K562 (cell line): ENCODE measurements around the gene PIP4K2A. TPM values are rescaled to one million over a fixed set of nuclear protein-coding genes. Genes with fewer than 3 reads are reported as not detected.

Experiments
- BMI1 ChIP-seq: fragments of 150-350 bp; IDR thresholded peaks from 2 replicates; pipeline ENCODE4 v1.6.1; 2014; ENCODE audit warnings: low read length
- CBFA2T3 ChIP-seq: fragments of 450-650 bp; IDR thresholded peaks from 2 replicates; pipeline ENCODE4 v1.6.1; 2017
- CBFB ChIP-seq: sonication (generic); formaldehyde crosslinking; IDR thresholded peaks from 2 replicates; pipeline ENCODE4 v1.4.0; 2020; ENCODE audit warnings: mild to moderate bottlenecking, missing genetic modification reagents
- CREM ChIP-seq: IDR thresholded peaks from 2 replicates; pipeline ENCODE4 v1.6.1; 2014; ENCODE audit warnings: antibody characterized with exemption, low read depth
- ESRRB ChIP-seq: fragments of 250-450 bp; sonication (Bioruptor Pico); IDR thresholded peaks from 2 replicates; pipeline ENCODE4 v1.5.0; 2020; ENCODE audit warnings: mild to moderate bottlenecking, moderate library complexity, borderline replicate concordance
- ETS2 ChIP-seq: IDR thresholded peaks from 2 replicates; pipeline ENCODE4 v1.6.1; 2016; ENCODE audit warnings: borderline replicate concordance, missing genetic modification characterization, mild to moderate bottlenecking, moderate library complexity, missing compliant biosample characterization; ENCODE audit not compliant: poor library complexity, severe bottlenecking
- ETV1 ChIP-seq: fragments of 450-650 bp; conservative IDR thresholded peaks from 2 replicates; pipeline ENCODE4 v1.6.1; 2016; ENCODE audit warnings: missing genetic modification characterization, control low read depth, low read depth, missing compliant biosample characterization
- GATA2 ChIP-seq: sonication (generic); formaldehyde crosslinking; IDR thresholded peaks from 2 replicates; pipeline ENCODE4 v1.4.0; 2020; ENCODE audit warnings: mild to moderate bottlenecking, missing genetic modification reagents
- HDAC1 ChIP-seq, 2 experiments: fragments of 450-650 bp; IDR thresholded peaks; 2 replicates each; pipeline ENCODE4 v1.6.1; 2016 to 2017; ENCODE audit warnings: inconsistent platforms in 1 of 2, mild to moderate bottlenecking in 1 of 2, moderate library complexity in 1 of 2
- HNRNPLL ChIP-seq: fragments of 200-400 bp; formaldehyde crosslinking; IDR thresholded peaks from 2 replicates; pipeline ENCODE4 v1.6.1; 2017; ENCODE audit warnings: low read length, low read depth, mild to moderate bottlenecking; ENCODE audit not compliant: poor library complexity, severe bottlenecking
- JUNB ChIP-seq: fragments of 450-650 bp; formaldehyde crosslinking; conservative IDR thresholded peaks from 2 replicates; pipeline ENCODE4 v1.4.0; 2020; ENCODE audit warnings: mild to moderate bottlenecking
- NFXL1 ChIP-seq: fragments of 450-650 bp; formaldehyde crosslinking; IDR thresholded peaks from 2 replicates; pipeline ENCODE4 v1.4.0; 2021; ENCODE audit warnings: mild to moderate bottlenecking
- PHTF2 ChIP-seq: fragments of 250-450 bp; sonication (Bioruptor Pico); IDR thresholded peaks from 2 replicates; pipeline ENCODE4 v1.5.0; 2021; ENCODE audit warnings: mild to moderate bottlenecking
- RAD21 ChIP-seq, 2 experiments: fragments of 250-450 bp in 1 of 2; fragments of 450-650 bp in 1 of 2; sonication (Bioruptor Pico) in 1 of 2; formaldehyde crosslinking in 1 of 2; IDR thresholded peaks in 1 of 2; conservative IDR thresholded peaks in 1 of 2; 2 replicates each; pipeline versions ENCODE4 v1.4.0 to v1.8.0; 2020 to 2022; ENCODE audit warnings: mild to moderate bottlenecking in 2 of 2, moderate library complexity in 1 of 2
- RB1 ChIP-seq: fragments of 450-650 bp; IDR thresholded peaks from 2 replicates; pipeline ENCODE4 v1.6.1; 2017; ENCODE audit warnings: low read depth, mild to moderate bottlenecking
- SRF ChIP-seq, 2 experiments: fragments of 250-450, 450-650 bp in 1 of 2; sonication (Bioruptor Pico) in 1 of 2; sonication (generic) in 1 of 2; formaldehyde crosslinking; IDR thresholded peaks; 2 replicates each; pipeline versions ENCODE4 v1.5.0 to v1.5.1; 2020 to 2022; ENCODE audit warnings: mild to moderate bottlenecking in 1 of 2, missing genetic modification reagents in 1 of 2
- TAF7 ChIP-seq: fragments of 450-650 bp; IDR thresholded peaks from 2 replicates; pipeline ENCODE4 v1.6.1; 2016; ENCODE audit warnings: missing genetic modification characterization, missing compliant biosample characterization
- TCF3 ChIP-seq: sonication (generic); formaldehyde crosslinking; IDR thresholded peaks from 2 replicates; pipeline ENCODE4 v1.4.0; 2020; ENCODE audit warnings: mild to moderate bottlenecking, missing genetic modification reagents
- XRCC3 ChIP-seq: fragments of 450-650 bp; IDR thresholded peaks from 2 replicates; pipeline ENCODE4 v1.6.1; 2017; ENCODE audit warnings: mild to moderate bottlenecking, moderate library complexity
- YY1 ChIP-seq, 3 experiments: IDR thresholded peaks; 2 replicates each; pipeline ENCODE4 v1.6.1; 2011; ENCODE audit warnings: low read length in 2 of 3, mild to moderate bottlenecking in 2 of 3, moderate library complexity in 2 of 3, borderline replicate concordance in 1 of 3, control low read depth in 1 of 3, low read depth in 1 of 3; ENCODE audit not compliant: insufficient read depth in 3 of 3, insufficient replicate concordance in 2 of 3, control insufficient read depth in 1 of 3, insufficient read length in 1 of 3; ENCODE audit errors: extremely low read depth in 1 of 3
- ZEB2 ChIP-seq: fragments of 450-650 bp; IDR thresholded peaks from 2 replicates; pipeline ENCODE4 v1.6.1; 2016
- ZNF311 ChIP-seq: fragments of 250-450 bp; sonication (Bioruptor Pico); IDR thresholded peaks from 2 replicates; pipeline ENCODE4 v1.4.0; 2020; ENCODE audit warnings: mild to moderate bottlenecking, moderate library complexity
- ZNF41 ChIP-seq: fragments of 250-450 bp; sonication (Bioruptor Pico); conservative IDR thresholded peaks from 2 replicates; pipeline ENCODE4 v1.4.0; 2020; ENCODE audit warnings: mild to moderate bottlenecking
- polyA plus RNA-seq, 8 experiments: library from polyadenylated mRNA; depleted of rRNA in 4 of 8; stranded (reverse) in 5 of 8; unstranded in 3 of 8; fragments of >200 nt; fragmentation: Nextera tagmentation in 2 of 8; fragmentation: Illumina TruSeq in 1 of 8; extraction: Ambion mirVana in 2 of 8; extraction: Trizol in 1 of 8; gene quantifications; 2 replicates each; pipeline versions ENCODE4 v1.2.1 to v1.2.3, GENCODE V29; 2011 to 2014; ENCODE audit warnings: inconsistent platforms in 1 of 8, missing spikeins in 1 of 8
- total RNA-seq, 7 experiments: library from RNA; depleted of rRNA in 6 of 7; stranded (reverse); fragments of >200 nt in 6 of 7; fragmentation: Illumina TruSeq in 2 of 7; extraction: Trizol in 2 of 7; gene quantifications; 2 replicates each; pipeline versions ENCODE4 v1.2.1 to v1.2.3, GENCODE V29; 2011 to 2021; ENCODE audit warnings: low replicate concordance in 1 of 7
- TF ChIP-seq, protein P1 (sequence below), 2 experiments: fragments of 450-650 bp in 1 of 2; sonication (generic) in 1 of 2; formaldehyde crosslinking; conservative IDR thresholded peaks; 2 replicates each; pipeline versions ENCODE4 v1.4.0 to v1.8.1; 2020 to 2022; ENCODE audit warnings: mild to moderate bottlenecking in 1 of 2, missing genetic modification reagents in 1 of 2
- TF ChIP-seq, protein P2 (sequence below): fragments of 250-450 bp; sonication (Bioruptor Pico); IDR thresholded peaks from 2 replicates; pipeline ENCODE4 v1.8.0; 2021; ENCODE audit warnings: moderate library complexity, mild to moderate bottlenecking, inconsistent platforms
- TF ChIP-seq, protein P3 (sequence below): fragments of 250-450 bp; sonication (Bioruptor Pico); IDR thresholded peaks from 2 replicates; pipeline ENCODE4 v1.8.0; 2021; ENCODE audit warnings: mild to moderate bottlenecking, moderate library complexity

Gene PIP4K2A
- total and polyA plus RNA-seq, 9 of the 15 experiments (the other 6 are each of a cell fraction or from before 2014, with no cell fraction given) = 35.6 to 117 (median 71.9) TPM

DNA sequence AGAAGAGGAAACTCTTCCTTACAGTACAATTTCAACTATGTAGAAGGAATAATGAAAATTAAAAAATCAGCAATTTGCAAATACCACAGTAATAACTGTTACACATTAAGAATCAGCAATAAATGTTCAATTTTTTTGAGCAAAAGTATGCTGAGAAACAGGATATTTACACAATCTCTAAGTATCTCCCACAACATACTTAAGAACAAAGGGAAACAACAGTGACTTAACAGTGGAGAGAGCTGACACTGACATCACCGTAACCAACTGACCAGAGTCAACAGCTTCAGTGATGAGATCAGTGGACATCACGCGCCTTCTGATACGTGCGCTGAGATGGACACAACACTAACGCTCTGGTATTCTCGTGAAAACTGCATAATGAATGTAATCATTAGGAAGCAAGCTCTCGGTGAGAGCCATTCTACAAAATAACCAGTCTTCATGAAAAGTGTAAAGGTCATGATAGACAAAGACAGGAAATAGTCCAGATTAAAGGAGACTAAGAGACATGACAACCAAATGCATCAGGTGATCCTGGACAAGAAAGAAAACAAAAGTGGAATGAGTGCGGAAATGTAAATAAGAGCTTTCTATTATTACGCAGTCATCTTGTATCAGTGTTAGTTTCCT, 82.6 kb downstream of the PIP4K2A start (continued):
- no peak for TF ChIP-seq HNRNPLL
- TF ChIP-seq, protein P1, sequence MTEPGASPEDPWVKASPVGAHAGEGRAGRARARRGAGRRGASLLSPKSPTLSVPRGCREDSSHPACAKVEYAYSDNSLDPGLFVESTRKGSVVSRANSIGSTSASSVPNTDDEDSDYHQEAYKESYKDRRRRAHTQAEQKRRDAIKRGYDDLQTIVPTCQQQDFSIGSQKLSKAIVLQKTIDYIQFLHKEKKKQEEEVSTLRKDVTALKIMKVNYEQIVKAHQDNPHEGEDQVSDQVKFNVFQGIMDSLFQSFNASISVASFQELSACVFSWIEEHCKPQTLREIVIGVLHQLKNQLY (CRISPR knock-in tag; conservative IDR thresholded peaks at IDR 0.05) = no peak
- no peak for TF ChIP-seq RB1
- TF ChIP-seq YY1 (IDR thresholded peaks at IDR 0.05; ENCODE audit: borderline replicate concordance in 1 of 3, control insufficient read depth in 1 of 3, extremely low read depth in 1 of 3, insufficient read depth in 3 of 3, insufficient read length in 1 of 3, insufficient replicate concordance in 2 of 3, low read depth in 1 of 3, low read length in 2 of 3) = no peak
- TF ChIP-seq CBFB (CRISPR knock-in tag) = no peak
- TF ChIP-seq ZNF311 (CRISPR knock-in tag) = no peak
- TF ChIP-seq, protein P2, sequence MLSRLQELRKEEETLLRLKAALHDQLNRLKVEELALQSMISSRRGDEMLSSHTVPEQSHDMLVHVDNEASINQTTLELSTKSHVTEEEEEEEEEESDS (CRISPR knock-in tag) = no peak
- peak; percentile 95 for TF ChIP-seq CREM
- TF ChIP-seq HDAC1 (IDR thresholded peaks at IDR 0.05) = peak in 1 of 2 experiments; percentile 40; a peak in 1 of 4 replicates
- TF ChIP-seq ETV1 (tag) = peak; percentile 63; the same call in 1 of the 2 replicates
- peak; percentile 45; the same call in 1 of the 2 replicates for TF ChIP-seq TCF3 (CRISPR knock-in tag)
- no peak for TF ChIP-seq NFXL1 (CRISPR knock-in tag)
- TF ChIP-seq CBFA2T3 = peak; percentile 18; the same call in 1 of the 2 replicates
- no peak; a peak in 1 of 4 replicates for TF ChIP-seq RAD21 (CRISPR knock-in tag; conservative IDR thresholded peaks at IDR 0.05 in 1 of 2, IDR thresholded peaks at IDR 0.05 in 1 of 2)
- no peak for TF ChIP-seq BMI1
- TF ChIP-seq ZEB2 = peak; percentile 47; the same call in 1 of the 2 replicates
- TF ChIP-seq SRF (CRISPR knock-in tag; IDR thresholded peaks at IDR 0.05) = no peak
- no peak for TF ChIP-seq TAF7 (tag)
- TF ChIP-seq JUNB (CRISPR knock-in tag) = no peak
- TF ChIP-seq GATA2 (CRISPR knock-in tag) = 0 out of 2 replicates have a peak, but pooled peaks have one; percentile 25
- TF ChIP-seq, protein P3, sequence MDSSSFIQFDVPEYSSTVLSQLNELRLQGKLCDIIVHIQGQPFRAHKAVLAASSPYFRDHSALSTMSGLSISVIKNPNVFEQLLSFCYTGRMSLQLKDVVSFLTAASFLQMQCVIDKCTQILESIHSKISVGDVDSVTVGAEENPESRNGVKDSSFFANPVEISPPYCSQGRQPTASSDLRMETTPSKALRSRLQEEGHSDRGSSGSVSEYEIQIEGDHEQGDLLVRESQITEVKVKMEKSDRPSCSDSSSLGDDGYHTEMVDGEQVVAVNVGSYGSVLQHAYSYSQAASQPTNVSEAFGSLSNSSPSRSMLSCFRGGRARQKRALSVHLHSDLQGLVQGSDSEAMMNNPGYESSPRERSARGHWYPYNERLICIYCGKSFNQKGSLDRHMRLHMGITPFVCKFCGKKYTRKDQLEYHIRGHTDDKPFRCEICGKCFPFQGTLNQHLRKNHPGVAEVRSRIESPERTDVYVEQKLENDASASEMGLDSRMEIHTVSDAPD = no peak
- TF ChIP-seq ESRRB (CRISPR knock-in tag) = no peak
- TF ChIP-seq PHTF2 (CRISPR knock-in tag) = no peak
- no peak for TF ChIP-seq ZNF41 (CRISPR knock-in tag)
- no peak for TF ChIP-seq ETS2 (tag)
- TF ChIP-seq XRCC3 = no peak
